GM19025 (cell line): Measurements from ENCODE around the gene PLA2G5.
"Not testable (repeated sequence)": the region's sequence is repeated elsewhere in the genome, so short reads cannot be mapped to it uniquely, and the experiment has no call there.

Source experiments
- ATAC-seq: cut with Tn5 transposase; IDR thresholded peaks from one replicate; pipeline ENCODE4 v1.9.1; 2021; ENCODE audit warnings: mild to moderate bottlenecking, low read depth, moderate library complexity; ENCODE audit not compliant: unreplicated experiment

The PLA2G5 gene, protein sequence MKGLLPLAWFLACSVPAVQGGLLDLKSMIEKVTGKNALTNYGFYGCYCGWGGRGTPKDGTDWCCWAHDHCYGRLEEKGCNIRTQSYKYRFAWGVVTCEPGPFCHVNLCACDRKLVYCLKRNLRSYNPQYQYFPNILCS

DNA sequence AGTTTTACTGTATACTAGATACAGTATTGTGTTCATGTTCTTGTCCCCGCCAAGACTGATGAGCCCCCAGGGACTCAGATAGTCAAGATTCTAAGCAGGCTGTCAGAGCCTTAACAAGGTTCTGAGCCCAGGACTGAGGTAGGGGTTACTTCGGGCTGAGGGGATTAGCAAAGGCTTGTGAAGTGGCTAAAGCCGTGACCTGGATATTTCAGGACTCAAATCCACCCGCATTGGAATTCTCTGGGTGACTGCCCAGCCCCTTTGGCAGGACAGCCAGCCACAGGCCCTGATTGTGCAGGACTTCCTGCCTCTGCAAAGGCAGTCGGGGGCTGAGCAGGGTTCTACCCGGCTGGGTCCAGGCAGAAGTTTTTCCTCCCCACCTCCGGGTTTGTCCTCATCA is at the start of gene PLA2G5:
TSS of gene PLA2G5 (plus strand) at position 321 of the 400 bp plus-strand sequence. CDS start 14,637 bp downstream, outside the sequence.
- no peak for ATAC-seq

DNA sequence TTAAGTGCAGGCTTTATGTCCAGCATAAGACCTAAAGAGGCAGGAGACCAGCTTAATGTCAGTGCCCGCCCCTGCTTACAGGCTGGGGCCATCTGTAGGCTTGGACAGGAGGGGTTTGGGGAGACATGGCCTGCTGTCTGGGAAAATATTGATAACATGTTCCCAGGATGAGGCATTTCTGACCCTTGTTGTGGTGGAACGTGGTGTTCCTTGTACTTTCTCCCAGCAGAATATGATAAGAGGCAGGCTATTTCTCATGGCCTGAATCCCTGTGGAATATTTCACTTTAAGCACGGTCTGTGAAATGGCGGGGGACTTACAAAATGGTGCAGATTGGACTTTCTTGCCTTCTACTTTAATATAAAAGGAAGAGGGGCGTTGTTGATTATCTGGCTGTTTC is 41.9 kb upstream of the PLA2G5 start:
- no peak for ATAC-seq

DNA sequence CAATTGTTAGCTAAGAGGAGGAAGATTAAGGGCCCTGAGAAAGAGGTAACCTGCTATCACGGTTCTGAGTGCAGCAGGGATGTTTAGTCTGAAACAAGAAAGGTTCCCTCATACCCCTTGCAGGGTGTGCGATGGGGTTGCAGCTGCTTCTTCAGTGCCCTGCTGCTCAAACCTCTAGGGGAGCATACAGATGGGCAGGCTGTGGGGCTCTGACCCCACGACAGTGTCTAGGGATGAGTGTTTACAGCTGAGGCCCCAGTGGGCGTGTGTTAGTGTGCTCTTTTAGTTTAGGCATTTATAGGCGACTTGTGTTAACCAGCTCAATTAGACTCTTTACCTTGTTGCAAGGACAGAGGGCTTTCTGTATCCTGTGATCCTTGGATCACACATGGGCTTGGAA is 41.3 kb upstream of the PLA2G5 start:
- ATAC-seq = no peak

DNA sequence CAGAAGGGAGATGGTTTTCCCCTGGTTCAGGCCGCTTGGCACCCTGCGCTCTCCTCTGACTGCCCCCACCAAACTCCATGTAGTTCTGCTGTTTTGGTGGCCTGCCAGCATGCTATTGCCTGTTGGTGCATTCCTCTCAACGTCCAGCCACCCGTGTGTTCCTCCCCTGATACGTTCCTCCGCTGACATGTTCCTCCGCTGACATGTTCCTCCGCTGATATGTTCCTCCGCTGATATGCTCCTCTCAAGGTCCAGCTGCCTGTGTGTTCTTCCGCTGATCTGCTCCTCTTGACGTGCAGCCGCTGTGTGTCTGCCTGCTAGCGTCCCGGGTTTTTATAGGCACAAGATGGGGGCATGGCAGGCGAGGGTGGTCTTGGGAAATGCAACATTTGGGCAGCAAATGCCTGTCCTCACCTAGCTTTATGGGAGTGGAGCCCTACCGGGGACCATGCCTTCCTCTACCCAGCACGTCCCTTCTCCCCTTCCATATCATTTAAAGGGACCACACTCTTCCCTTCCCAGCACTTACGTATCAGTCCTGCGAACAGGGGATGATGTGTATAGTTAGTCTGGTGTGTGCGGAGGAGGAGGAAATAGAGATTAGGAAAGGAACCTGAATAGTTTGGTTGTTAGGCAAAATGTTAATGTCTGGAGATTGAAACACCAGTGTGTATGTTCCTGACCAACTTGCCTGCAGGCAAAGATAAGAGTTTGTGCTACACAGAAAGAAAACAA is 40.6 kb upstream of the PLA2G5 start:
- no peak for ATAC-seq

DNA sequence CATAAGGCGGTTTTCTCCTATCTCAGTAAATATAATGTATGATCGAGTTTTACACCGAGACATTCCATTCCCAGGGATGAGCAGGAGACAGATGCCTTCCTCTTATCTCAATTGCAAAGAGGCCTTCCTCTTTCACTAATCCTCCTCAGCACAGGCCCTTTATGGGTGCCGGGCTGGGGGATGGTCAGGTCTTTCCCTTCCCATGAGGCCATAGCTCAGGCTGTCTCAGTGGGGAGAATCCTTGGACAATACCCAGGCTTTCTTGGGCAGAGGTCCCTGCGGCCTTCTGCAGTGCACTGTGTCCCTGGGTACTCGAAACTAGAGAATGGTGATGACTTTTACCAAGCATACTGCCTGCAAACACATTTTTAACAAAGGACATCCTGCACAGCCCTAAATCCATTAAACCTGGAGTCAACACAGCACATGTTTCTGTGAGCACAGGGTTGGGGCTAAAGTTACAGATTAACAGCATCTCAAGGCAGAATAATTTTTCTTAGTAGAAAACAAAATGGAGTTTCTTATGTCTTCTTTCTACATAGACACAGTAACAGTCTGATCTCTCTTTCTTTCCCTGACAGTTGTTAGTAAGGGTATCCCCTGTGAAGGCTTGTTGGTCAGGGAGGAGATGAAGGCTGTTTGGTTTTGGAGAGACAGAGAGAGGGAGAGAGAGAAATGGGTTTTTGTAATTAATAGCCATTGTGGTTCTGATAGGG is 39.4 kb upstream of the PLA2G5 start:
- not testable (repeated sequence) for ATAC-seq

DNA sequence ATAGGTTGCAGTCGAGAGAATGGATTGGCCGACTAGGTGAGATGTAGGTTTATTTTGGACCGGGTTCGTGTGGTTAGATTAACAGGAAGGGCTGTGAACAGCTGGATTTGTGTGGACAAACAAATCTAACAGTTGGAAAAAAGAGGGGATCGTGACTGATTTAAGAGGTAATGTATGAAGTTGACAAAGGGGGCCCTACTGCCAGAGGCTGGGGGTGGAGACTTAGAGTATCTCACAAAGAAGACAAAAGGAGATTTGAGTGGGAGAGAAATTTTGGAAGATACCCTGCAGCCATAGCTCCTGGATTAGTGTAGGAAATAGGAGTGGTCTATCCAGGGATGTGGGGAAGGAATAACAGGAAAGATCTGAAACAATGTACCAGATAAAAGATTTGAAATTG is 38.8 kb upstream of the PLA2G5 start:
- ATAC-seq = no peak

DNA sequence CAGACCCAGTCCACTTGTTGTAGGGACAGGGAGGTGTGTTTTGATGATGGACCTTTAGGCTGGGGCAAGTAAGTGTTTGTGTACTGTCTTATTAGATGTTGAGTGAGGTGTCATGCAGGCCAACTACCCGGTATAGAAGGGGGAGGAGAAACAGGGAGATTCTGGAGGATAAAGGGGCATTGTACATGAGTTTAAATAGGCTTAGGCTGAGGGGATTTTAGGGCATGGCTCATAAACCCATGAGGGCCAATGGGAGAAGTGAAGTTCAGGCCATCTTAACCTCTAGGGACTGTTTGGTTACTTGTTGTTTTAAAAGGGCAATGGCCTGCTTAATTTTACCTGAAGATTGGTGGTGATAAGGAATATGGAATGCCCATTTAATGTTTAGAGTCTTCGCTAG is 38.2 kb upstream of the PLA2G5 start:
- no peak for ATAC-seq

DNA sequence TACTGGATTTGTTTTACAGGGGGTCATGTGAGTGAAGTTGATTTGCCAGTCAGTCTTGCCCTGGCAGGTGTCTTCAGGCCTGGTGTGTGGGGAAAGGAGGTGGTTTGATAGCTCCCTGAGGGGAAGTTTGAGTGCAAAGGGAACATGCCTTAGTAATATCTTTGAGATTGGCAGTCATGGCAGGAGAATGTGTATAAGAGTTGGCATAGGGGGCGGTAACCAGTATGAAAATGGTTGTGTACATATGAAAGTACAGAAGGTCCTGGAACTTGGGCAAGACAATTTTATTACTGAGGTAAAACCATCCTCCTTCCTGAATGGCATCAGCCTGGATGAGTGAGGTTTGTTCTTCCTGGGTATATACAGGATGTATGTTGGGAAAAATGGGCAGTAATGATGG is 37.6 kb upstream of the PLA2G5 start:
- no peak for ATAC-seq

DNA sequence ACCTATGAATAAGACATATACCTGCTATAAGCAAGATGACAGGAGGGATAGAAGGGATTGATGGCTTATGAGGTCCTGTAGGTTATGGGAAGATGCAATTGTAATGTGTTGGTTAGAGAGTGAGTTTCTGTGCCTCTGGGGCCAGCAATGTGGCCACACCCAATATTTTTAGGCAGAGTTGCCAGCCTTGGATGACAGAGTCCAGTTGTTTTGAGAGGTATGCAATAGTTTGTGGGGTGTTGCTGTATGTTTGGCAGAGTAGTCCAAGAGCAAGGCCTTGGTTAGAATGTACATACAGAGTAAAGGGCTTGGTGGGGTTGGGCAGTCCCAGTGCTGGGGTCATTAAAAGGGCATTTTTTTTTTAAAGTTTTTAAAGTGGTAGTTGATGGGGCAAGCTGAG is 36.6 kb upstream of the PLA2G5 start:
- no peak for ATAC-seq

DNA sequence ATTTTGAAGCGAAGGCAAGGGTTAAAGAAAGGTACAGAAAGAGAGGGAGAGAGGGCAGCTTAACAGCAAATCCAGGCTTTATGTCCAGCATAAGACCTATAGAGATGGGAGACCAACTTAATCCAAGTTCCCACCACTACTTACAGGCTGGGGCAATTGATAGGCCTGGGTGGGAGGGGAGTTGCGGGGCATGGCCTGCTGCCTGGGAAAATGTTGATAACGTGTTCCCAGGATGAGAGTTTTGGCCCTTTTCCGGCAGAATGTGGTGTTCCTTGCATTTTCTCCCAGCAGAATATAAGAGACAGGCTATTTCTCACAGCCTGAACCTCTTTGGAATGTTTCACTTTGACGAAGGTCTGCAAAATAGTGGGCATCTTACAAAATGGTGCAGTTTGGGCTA is 34.9 kb upstream of the PLA2G5 start:
- ATAC-seq = no peak

DNA sequence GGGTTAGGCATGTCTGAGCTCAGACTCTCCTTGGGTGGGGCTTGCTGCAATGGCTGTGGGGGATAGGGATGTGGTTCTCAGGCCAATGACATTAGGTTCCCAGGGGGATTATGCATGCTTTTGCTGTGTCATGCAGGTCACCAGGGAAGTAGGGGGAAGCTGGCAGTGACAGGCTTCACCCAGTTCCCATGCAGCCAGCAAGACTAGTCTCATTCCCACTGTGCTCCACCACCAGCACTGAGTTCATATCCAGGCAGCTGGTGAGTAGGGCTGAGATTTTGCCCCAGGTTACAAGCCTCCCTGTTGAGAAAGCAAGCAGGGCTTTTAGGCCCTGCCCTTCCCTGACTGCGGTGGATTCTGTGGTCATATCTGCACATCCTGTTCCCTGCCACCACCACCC is 32.1 kb upstream of the PLA2G5 start:
- no peak for ATAC-seq

DNA sequence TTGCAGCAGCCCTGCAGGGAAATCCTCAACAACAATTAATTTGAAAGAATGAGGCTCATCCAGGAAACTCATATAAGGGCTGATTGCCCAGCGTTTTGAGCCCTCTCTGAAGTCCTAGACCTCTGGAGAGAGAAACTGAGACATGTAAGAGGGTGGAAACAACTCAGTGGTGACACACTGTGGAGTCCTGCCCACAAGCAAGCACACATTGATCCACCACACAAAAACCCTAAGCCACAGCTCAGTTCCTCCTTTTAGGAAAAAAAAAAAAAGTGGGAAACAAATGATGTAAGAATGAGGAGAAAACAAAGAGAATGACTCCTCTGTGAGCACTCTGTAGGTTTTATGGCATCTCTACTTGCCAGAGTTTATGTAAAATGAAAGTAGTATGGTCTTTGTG is 22.9 kb upstream of the PLA2G5 start:
- ATAC-seq = no peak

DNA sequence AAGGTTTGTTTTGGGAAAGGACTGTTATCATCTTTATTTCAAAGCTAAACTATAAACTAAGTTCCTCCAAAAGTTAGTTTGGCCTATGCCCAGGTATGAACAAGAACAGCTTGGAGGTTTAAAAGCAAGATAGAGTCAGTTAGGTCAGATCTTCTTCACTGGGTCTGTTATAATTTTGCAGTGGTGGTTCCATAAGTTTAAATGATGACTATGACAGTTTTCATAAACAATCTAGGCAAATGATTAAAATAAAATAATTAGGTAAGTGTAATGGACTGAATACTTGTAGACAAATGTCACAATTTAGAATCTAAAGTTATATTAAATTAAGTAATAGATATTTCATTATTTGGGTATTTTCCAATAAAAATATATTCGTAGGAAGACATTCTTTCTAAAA is 21.4 kb upstream of the PLA2G5 start:
- no peak for ATAC-seq

DNA sequence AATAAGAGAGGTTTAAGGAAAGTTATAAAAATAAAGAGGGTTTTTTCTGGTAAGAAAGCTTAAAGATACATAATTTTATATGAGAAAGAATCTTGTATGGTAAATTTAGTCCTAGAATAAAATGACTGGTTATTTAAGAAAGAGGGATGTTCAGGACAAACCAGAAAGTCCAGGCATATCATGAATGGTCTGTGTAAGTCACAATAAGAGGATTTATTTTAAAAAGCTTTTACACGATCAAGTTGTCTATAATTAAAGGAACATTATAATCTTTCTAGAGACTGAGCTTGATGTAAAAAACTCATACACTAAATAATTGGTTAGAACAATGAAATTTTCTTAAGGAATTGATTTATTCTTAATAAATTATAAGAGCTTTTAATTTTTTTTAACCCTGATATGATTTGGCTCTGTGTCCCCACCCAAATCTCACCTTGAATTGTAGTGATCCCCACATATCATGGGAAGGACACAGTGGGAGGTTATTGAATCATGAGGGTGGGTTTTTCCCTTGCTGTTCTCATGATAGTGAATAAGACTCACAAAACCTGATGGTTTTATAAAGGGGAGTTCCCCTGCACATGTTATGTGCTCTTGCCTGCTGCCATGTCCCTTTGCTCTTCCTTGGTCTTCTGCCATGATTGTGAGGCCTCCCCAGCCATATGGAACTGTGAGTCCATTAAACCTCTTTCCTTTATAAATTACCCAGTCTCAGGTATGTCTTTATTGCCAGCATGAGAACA is 20.8 kb upstream of the PLA2G5 start:
- ATAC-seq = not testable (repeated sequence)

DNA sequence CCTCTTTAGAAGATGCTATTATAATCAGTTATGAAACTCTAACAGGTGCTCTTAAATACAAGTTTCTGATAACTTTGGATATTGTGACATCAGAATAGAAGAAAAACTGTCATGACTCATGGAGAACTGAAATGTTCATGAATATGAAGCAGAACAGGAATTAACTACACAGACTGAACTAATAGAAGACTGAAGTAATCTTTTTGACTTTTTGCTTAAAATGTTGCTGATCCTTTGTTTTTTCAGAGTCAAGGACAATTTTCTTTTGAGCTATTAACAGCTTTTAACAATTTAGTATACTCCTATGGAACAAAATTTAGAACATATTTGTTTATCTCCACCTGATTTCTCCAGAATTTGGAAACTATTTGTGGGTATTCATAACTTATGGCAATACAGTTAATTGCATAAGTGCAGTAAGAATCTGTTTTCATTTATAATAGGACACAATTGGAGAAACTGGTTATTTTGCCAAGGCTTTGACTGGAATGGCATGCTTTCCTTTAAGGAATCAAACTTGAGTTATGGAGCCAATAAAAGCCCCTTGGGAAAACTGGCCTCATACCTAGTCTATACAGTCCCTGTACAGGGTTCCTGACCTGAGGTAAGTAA is 18.7 kb upstream of the PLA2G5 start:
- ATAC-seq = no peak

DNA sequence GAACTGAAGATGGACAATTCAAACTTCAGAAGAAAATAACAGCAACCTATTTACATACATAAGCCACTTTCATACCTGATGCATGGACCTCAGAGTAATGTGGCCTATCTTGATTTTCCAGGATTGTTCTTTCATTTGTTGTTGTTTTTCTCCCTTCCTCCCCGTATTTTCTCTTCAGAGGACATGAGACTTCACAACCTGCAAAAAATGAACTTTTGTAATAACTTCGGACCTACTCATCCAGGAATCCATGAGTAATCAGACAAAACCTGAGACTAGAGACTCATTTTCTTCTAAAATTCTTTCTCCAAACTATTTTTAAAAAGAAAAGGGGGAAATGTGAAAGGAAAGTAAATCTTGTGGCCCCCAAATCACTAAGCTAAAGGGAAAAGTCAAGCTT is 17.6 kb upstream of the PLA2G5 start:
- no peak for ATAC-seq

DNA sequence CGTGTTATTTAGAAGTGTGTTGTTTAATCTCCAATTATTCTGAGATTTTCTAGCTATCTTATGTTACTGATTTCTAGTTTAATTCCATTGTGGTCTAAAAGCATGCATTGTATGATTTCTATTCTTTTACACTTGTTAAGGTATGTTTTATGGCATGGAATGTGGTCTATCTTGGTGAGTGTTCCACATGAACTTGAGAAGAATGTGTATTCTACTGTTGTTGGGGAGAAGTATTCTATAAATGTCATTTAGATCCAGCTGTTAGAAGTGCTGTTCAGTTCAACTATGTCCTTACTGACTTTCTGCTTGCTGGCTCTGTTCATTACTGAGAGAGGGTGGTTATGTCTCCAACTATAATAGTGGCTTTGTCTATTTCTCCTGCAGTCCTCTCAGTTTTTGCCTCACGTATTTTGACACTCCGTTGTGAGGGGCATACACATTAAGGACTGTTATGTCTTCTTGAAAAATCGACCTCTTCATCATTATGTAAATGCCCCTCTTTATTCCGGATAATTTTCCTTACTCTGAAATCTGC is 12.0 kb upstream of the PLA2G5 start:
- no peak for ATAC-seq

DNA sequence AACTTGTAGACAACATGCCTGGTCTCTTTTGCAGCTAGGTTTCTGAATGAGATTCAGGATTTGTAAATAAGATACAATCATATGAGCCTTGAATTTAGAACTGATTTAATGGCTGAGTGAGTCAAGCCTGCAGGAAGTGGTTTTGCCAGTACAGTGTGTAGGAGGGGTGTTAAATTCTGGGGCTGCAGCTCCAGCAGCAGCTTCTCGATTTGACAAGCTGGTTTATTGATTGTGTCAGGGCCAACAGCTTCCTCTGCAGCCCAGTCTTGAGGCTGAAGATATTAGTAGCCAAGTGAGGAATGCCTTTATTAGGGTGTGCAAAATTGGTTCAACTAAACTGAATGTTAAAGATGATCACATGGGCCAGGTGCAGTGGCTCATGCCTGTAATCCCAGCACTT is 11.5 kb upstream of the PLA2G5 start:
- no peak for ATAC-seq

DNA sequence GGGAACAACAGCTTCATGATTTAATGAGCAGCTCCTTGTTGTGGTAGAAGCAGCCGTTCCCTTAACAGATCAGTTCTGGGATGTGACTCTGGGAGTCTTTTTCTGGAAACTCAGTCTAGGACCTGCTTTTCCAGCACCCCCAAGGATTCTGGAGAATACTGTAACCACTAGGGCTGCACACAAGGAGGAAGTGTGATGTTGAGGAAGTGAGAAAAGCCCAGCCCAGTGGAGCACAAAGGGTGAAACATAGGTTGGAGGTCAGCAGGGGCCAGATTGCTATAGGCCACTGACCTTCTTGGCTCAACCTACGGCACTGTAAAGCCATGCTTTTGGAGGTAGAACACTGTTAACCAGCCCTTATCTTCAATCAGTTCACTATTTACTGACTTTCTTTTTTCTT is 10.1 kb upstream of the PLA2G5 start:
- ATAC-seq = no peak

DNA sequence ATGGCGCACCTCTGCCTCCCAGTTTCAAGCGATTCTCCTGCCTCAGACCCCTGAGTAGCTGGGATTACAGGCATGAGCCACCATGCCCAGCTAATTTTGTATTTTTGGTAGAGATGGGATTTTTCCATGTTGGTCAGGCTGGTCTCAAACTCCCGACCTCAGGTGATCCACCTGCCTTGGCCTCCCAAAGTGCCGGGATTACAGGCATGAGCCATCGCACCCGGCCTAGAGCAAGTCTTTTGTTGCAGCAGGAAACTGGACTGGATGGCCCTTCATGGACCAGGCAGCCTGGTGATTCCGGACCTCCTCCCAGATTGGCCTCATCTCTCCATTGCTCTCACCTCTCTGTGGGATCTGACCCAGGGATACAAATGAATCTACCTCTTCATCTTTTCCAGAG is 9.2 kb upstream of the PLA2G5 start:
- ATAC-seq = not testable (repeated sequence)

DNA sequence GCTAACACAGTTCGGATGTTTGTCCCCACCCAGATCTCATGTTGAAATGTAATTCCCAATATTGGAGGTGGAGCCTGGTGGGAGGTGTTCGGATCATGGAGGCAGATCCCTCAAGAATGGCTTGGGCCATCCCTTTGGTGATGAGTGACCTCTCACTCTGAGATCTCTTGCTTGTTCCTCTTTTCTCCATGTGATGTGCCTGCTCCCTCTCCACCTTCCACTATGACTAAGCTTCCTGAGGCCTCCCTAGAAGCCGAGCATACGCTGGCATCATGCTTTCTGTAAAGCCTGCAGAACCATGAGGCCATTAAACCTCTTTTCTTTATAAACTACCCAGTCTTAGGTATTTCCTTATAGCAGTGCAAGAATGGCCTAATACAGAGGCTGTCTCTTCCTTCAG is 8.1 kb upstream of the PLA2G5 start:
- ATAC-seq = no peak
